NB4 (cell line): Measurements from ENCODE around the gene STAMBPL1.

ENCODE experiments used
- POLR2A ChIP-seq: IDR thresholded peaks from 2 replicates; pipeline ENCODE4 v1.6.1; 2011; ENCODE audit warnings: mild to moderate bottlenecking; ENCODE audit not compliant: insufficient read length; ENCODE audit errors: extremely low read depth
- TF ChIP-seq, protein P1 (sequence below): IDR thresholded peaks from one replicate; pipeline ENCODE4 v1.5.1; 2012; ENCODE audit warnings: low read depth, low read length

- TF ChIP-seq, protein P1, sequence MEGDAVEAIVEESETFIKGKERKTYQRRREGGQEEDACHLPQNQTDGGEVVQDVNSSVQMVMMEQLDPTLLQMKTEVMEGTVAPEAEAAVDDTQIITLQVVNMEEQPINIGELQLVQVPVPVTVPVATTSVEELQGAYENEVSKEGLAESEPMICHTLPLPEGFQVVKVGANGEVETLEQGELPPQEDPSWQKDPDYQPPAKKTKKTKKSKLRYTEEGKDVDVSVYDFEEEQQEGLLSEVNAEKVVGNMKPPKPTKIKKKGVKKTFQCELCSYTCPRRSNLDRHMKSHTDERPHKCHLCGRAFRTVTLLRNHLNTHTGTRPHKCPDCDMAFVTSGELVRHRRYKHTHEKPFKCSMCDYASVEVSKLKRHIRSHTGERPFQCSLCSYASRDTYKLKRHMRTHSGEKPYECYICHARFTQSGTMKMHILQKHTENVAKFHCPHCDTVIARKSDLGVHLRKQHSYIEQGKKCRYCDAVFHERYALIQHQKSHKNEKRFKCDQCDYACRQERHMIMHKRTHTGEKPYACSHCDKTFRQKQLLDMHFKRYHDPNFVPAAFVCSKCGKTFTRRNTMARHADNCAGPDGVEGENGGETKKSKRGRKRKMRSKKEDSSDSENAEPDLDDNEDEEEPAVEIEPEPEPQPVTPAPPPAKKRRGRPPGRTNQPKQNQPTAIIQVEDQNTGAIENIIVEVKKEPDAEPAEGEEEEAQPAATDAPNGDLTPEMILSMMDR, result no peak
- TF ChIP-seq POLR2A, result no peak
Observed at GRCh38 chr10:88852327-88852726, 27.7 kb upstream of the STAMBPL1 start.
